ENCODE data around the gene SLC25A27.

DNA sequence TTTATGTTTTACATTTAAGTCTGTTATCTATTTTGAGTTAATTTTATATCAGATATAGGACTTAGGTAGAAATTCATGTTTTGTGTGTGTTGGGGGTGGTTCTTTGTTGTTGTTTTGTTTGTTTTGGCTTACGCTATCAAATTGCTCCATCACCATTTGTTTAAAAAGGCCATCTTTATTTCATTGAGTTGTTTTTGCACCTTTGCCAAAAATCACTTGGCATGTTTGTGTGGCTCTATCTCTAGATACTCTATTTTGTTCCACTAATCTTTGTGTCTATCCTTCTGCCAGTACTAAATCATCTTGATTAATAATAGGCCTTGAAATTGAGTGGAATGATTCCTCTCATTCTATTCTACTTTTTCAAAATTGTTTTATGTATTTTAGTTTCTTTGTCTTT, 7.5 kb upstream of the SLC25A27 start:
- no peak for TF ChIP-seq CTCF (IDR thresholded peaks at IDR 0.05)
- TF ChIP-seq POLR2A (IDR thresholded peaks at IDR 0.05), result no peak

All from adrenal gland (tissue), 5 donors.